HG03460 (cell line): ENCODE measurements around the gene MCCC2.
"Not testable (repeated sequence)": the region's sequence is repeated elsewhere in the genome, so short reads cannot be mapped to it uniquely, and the experiment has no call there.

Source experiments
- ATAC-seq: cut with Tn5 transposase; IDR thresholded peaks from one replicate; pipeline ENCODE4 v1.9.1; 2021; ENCODE audit not compliant: unreplicated experiment

The MCCC2 gene

DNA sequence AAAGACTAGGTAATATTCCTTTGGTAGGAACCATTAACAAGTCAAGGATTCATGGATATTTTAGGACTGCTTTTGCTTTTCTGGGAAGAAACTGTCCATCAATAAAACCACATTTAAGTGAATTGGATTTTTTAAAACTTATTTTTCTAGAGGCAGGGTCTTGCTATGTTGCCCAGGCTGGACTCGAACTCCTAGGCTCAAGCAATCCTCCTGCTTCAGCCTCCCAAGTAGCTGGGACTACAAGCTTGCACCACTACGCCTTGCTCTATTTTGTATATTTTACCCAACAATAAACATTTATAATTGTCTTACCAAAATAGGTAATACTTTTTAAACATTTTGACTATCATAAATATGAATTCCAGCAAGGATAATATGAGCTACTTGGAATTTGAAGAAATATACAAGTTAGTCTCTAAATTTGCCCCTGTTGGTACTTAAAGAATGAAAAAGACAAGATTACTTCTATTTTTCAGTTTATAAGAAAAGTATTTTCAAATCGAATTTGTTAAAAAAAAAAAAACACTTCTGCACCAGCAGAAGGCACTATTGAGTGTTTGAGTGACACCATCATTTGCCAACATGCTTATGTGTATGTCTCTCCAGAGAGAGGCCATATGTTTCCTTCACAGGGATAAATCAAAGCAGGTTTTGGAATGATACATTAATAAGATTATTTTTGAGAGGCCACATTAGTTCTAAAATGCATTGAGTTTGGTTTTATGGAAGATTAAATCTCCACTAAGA, 71.9 kb downstream of the MCCC2 start:
- no peak for ATAC-seq

DNA sequence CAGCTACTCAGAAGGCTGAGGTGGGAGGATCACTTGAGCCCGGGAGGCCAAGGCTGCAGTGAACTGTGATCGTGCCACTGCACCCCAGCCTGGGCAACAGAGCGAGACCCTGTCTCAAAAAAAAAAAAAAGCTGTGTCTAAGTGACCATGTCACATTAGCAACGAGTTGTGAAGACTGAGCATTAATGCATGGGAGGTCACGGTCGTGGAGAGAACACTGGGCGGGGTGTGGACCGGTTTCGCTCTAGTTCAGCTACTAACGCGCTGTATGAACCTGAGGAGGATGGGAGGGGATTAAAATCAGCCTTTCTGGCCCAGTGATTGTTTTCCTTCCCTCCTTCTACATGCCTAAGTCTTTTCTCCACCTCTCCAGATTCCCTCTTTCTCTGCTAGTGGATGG, 75.2 kb downstream of the MCCC2 start:
- no peak for ATAC-seq

DNA sequence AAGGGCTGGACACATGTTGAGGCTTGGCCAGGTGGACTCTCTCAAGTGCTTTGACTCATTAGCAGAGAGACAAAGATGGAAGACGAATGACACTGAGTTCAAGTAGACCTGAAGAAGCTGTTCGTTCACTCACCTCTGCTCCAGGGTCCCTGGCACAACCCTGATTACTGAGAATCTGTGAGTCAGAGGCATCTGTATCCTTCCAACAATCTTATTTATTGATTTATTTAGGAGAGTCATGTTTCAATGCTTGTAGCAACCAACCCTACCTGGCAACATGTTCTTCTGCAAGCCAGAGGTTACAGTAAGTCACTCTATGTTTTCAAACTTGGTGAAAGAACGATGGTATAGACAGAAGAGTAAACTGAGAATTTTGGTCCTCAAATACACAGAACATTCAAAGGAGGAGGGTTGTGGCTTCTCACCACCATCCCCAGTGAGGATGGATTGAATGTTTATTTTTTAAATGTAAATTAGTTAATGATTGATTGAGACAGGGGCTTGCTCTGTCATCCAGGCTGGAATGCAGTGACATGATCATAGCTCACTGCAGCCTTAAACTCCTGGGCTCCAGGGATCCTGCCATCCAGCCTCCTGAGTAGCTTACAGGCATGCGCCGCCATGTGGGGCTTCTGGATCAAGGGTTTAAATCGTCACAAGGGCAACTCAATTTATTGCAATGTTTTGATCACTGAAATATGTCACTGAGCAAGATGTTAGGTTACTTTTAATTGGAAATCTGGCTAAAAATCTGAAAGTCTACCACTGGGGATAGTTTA, 76.2 kb downstream of the MCCC2 start:
- ATAC-seq, result no peak

DNA sequence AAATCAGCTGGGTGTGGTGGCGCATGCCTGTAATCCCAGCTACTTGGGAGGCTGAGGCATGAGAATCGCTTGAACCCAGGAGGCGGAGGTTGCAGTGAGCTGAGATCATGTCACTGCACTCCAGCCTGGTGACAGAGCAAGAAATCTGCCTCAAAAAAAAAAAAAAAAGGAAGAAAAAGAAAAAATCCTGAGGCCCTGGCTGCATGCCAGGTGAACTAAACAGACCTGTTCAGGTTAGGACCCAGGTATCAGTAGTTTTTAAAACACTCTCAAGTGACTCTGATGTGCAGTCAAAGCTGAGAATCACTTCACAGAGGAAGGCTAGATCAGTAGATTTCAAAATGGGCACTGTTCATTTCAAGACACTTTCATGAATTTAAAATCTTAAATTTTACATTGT, 77.5 kb downstream of the MCCC2 start:
- ATAC-seq, result not testable (repeated sequence)

DNA sequence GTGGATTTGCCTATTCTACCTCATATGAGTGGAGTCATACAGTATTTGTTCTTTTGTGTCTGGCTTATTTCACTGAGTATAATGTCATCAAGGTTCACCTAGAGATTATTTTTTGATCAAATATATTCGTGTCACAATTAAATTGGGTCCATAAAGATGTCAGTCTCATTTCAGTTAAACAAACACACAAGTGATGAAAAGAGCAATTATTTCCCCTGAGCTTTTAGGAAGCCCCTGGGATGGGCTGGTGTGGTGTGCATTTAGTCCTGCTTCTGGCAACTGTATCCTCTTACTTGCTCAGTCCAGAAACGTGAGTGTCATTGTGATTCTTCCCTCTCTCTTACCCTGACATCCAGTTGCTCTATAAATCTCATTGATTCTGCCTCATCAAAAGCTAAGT, 79.2 kb downstream of the MCCC2 start:
- no peak for ATAC-seq

DNA sequence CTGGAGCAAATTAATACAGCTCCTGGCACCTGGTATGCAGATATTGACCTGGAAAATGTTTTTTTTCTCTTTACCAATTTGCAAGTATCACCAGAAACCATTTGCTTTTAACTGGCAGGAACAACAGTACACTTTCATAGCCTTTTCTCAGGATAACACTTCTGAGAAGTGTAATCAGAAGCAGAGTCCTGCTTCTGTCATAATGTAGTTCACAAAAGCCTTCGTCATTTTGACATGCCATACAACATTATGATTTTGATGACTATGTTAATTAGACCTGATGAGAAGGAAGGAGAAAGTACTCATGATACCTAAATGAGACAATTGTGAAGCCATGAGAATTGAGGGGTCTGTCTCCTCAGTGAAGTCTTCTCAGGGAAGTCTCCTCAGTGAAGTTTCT, 90.8 kb downstream of the MCCC2 start:
- ATAC-seq, result no peak

DNA sequence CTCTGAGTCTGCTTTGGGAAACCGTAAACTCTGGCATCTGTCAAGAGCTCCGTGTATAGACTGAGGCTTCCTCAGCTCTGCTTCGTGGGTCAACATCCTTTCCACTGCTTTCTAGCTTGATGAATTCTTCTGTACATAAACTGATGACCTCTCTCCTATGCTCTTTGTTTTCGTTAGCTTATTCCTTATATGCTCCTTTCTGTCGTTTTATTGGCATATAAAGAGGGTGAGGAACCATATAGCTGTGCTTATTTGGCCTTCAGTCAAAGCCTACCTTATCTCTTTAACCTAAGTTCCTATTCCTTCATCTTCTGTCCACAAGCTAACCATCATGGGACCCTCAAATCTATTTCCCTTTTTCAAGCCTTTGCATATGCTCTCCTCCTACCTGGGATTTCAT, 92.6 kb downstream of the MCCC2 start:
- no peak for ATAC-seq

DNA sequence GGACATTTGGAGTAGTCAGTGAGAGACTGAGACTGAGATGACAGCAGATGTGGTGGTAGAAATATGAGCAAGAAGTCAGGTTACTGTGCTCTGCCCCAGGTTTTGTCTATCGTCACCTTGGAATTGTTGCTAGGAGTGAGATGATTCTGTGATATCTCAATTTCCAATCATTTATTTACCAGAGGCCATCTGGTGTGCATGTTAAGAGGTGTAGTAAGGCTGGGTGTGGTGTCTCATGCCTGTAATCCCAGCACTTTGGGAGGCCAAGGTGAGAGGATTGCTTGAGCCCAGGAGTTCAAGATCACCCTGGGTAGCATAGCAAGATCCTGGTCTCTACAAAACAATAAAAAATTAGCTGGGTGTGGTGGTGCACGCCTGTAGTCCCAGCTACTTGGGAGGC, 93.4 kb downstream of the MCCC2 start:
- ATAC-seq, result no peak

DNA sequence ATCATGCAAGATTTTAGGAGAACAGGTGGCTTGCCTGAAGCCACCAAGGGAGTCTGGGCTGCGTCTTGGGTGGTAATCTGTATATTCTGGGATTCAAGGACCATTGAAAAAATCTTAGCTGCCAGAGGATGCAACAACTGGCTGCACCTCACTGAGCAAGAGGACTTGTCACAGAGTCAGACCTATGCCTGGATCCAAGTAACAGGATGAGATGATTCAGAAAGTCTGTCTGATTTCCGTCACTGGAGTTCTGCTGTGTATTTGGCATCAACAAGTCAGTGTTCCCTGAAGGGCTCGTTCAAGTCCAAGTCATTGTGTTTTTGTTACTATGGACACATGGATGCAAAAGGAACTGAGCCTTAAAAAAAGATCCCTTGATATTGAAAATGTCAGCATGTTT, 94.2 kb downstream of the MCCC2 start:
- ATAC-seq, result no peak

DNA sequence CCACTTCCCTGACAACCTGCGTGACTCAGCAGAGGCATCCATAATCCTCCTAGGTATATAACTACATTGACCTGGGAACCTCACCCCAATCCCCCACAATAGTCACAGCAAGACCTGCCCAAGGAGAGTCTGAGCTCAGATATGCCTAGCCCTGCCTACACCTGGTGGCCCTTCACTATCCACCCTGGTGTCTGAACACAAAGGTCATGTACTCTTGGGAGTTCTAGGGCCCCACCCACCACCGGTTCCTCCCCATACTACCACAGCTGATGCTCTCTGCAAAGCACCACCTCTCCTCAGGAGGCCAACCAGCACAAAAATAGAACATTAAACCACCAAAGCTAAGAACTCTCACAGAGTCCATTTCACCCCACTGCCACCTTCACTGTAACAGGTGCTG, 97.2 kb downstream of the MCCC2 start:
- no peak for ATAC-seq

DNA sequence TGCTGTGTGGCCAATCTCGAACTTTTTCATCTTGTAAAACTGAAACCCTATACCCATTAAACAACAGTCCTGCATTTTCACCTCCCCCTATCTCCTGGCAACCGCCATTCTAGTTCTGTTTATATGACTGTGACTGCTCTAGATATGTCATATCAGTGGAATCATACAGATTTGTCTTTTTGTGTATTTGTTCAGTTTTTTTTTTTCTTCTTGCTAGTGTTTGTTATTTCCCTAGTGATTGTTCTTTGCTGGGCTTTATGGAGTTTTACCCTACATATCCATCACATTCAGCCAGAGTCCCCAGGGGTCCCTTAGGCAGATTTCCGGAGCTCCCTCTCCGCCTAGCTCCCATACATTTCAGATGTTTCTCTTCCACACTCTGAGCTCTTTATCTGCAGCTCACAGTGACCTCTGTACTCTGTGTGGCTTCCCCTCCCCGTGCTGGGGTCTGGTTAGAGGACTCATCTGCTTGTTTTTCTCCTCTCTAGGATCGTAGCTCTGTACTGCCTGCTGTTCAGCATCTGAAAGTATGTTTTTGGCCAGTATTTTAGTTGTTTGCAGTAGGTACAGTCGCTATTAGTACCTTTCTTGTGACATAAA, 106.8 kb downstream of the MCCC2 start:
- no peak for ATAC-seq

DNA sequence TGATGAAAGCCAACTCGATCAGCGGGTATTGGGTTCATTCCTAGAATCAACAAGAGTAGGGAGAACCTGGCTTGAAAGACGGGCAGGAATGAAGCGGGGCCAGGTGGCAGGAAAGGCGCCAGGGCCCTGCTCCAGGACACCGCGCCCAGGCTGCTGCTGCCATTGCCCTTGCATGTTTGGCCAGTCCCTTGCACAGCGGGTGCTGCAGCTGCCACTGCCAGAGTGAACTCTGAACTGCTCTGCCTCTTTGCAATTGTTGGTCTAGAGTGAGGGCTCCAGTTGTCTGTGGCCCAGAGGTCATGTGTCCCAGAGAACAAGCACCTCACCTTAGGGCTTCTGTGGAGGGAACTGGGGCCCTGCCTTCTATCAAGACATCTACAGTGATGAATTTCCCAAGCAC, 107.9 kb downstream of the MCCC2 start:
- ATAC-seq, result no peak

DNA sequence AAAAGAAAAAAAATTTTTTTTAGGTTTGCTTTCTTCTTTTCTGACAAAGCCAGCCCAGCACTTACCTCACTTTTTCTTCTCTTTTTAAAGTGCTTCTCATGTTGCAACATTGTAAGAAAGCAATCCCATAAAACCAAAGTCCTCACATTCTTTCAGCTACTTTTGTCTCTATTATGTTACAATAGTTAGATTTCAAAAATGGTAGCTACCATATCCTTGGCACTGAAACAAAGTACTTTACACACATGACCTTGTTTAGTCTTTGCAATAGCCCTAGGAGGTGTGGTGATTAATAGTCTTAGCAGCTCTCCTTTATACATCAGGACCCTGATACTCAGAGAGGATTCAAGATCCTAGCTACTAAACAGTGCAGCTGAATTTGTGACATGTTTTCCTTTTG, 108.5 kb downstream of the MCCC2 start:
- ATAC-seq, result no peak

DNA sequence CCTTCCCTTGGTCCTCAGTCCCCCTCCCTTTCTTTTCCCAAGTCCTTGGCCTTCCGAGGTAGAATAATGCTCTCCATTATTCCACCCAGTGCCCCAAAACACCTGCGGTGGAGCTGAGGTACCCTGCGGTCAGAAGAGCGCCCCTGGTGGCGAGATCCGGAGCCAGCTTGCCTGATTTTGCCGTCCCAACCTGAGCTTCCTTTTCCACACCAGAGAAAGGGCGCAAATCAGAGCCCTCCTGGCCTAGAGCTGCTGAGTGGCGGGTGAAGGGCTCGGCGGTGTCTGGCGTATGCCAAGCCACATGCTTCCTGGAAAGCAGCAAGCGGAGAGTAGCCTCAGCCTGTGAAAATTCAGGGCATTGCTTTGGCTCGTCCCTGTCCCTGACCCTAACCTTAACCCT, 110.8 kb downstream of the MCCC2 start:
- ATAC-seq, result no peak

DNA sequence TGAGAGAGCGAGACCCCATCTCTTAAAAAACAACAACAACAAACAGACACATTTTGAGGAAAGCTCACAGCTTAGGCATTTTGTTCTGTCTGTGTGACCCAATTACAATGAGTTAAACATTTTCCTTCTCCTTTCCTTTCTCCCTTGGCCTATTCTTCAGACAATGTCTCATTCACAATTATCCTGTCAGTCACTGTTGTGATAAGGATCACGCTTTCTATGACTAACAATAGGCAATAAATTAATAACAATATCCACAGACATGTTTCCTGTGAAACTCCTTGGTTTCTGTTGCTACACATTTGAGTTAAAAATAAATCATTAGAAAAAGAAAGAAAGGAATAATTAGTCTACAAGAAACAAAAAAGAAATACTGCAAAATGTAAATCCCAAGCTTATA, 112.1 kb downstream of the MCCC2 start:
- ATAC-seq, result no peak

DNA sequence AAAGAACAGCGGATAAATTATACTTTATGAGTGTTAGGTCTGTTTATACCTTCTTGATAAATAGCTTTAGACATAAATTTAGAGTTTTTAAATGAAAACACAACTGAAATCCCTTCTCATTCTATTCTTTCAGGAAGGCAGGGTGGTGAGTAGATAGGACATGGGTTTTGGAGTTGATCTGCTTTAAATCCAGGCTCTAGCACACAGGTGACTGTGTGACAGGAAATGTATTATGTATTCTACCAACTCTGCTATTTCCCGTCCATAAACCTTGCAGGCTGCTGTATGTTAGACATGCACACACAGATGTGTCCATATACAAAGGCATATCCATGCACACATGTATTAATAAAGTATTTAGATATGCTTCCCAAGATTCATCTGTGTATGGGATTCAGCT, 112.6 kb downstream of the MCCC2 start:
- ATAC-seq, result no peak

DNA sequence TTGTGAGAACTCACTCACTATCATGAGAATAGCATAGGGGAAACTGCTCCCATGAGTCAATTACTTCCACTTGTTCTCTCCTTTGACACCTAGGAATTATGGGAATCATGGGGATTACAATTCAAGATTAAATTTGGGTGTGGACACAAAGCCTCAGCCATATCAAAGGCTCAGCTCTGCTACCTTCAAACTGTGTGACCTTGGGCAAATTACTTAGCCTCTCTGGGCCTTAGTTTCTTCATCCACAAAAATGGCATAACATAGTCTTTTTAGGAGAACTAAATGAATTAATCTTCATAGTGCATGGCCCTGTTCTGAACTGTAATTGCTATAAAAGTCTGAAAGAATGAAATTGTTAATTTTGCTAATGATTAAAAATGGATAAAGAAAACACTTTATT, 113.7 kb downstream of the MCCC2 start:
- ATAC-seq, result no peak

DNA sequence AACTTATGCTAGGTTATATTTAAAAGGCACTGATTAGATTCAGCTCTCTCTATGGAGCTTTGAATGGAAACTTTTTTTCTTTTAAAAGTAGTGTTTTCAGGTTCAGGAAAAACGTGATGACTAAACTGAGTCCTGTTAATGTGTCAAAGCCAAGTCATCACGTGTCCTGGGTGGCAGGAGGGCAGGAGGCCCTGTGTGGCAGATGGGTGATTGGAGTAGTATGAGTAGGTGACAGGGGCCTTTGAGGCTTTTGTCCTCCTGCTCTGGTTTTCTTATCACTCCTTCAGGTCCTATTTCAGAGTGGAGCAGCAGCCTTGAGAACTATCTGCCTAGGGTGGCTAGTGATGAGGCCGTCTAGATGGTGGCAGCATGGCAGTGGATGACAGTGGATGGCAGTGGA, 114.3 kb downstream of the MCCC2 start:
- no peak for ATAC-seq

DNA sequence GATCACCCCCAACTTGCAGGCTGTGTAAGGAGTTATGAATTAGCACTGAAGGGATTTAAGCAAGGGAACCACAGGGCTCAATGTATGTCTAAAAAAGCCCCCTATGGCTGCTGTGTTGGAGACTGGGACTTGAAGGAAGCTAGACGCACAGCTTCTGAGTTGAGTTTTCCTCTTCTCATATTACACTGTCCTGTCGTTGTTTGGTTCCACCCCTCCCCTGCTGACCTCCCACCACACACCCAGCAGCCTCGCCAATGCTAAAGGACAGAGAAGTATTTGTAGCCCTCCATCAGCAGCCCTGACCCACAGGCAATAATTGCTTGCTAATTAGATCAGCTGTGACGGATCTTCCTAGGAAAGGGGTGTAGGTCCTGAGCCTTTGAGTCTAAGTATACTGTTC, 116.8 kb downstream of the MCCC2 start:
- no peak for ATAC-seq

DNA sequence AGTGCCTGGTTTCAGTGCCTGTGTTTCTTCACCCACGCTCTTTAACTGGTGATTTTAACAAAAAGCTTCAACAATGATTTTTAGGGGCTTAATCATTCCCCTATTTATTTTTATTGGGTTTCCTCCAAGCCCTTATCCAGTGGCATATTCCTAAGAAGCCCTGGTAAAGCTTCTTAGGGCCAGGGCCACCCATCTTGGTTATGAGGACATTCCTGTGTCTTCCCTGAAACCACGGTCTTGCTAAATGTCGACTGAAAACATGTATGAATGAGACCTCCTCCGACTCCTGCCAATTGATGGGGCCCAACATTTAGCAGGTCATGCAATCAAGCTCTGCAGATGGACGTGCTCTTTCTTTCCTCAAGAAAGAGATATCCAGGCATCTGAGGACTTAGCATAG, 118.3 kb downstream of the MCCC2 start:
- no peak for ATAC-seq

DNA sequence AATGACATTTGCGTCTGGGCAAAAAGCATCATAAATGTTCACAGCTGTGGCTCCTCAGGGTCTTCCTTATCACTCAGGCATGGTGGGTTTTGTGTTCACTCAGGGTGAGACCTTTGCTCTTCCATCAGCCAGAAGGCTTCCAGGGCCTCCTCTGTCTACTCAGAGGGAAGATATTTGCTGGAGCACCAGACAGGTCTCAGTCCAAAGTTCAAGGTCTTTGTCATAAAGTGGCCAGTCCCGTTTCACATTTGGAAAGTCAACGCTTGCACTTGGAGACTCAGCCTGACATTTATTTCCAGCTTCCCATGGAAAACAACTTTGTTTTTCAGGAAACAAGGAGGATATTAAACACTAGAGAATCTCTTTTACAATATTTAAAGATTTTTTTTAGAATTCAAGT, 119.8 kb downstream of the MCCC2 start:
- ATAC-seq, result no peak
